Activated CD8-positive, alpha-beta T cell treated with anti-CD3 and anti-CD28 coated beads for 36 hours (primary cell): ENCODE data around the gene LFNG. TPM values are rescaled to one million over a fixed set of nuclear protein-coding genes. Genes with fewer than 3 reads are reported as not detected.

Source experiments
- ATAC-seq: fragments of 200-7000 bp; cut with Tn5 transposase; one replicate; pipeline ENCODE4 v1.10.0; 2021; ENCODE audit warnings: mild to moderate bottlenecking, moderate library complexity
- CTCF ChIA-PET: fragments of 350-600 bp; sonication (Branson Sonifier 250); formaldehyde crosslinking; loops from one replicate; lab custom pipeline; 2021; ENCODE audit warnings: antibody characterized with exemption; lab: Charles Lee
- POLR2A ChIA-PET: fragments of 350-600 bp; sonication (Branson Sonifier 250); formaldehyde crosslinking; loops from one replicate; lab custom pipeline; 2021; ENCODE audit warnings: antibody characterized with exemption; lab: Charles Lee
- DNase-seq: peaks from one replicate; pipeline ENCODE4 v3.0.0-alpha.2; 2020
- H3K27ac Mint-ChIP-seq: one replicate; pipeline ENCODE4 v1.8.0; 2021; ENCODE audit warnings: mild to moderate bottlenecking, mixed read lengths
- H3K27me3 Mint-ChIP-seq: one replicate; pipeline ENCODE4 v1.8.0; 2021; ENCODE audit warnings: mixed read lengths
- H3K36me3 Mint-ChIP-seq: one replicate; pipeline ENCODE4 v1.8.0; 2021; ENCODE audit warnings: low read depth, mixed read lengths
- H3K4me1 Mint-ChIP-seq: one replicate; pipeline ENCODE4 v1.8.0; 2021; ENCODE audit warnings: low read depth, mixed read lengths
- H3K4me3 Mint-ChIP-seq: one replicate; pipeline ENCODE4 v1.8.0; 2021; ENCODE audit warnings: mild to moderate bottlenecking, moderate library complexity, mixed read lengths
- H3K9me3 Mint-ChIP-seq: one replicate; pipeline ENCODE4 v1.8.0; 2021; ENCODE audit warnings: mixed read lengths
- CTCF ChIP-seq: fragments of 200-600 bp; IDR thresholded peaks from one replicate; pipeline ENCODE4 v1.8.0; 2022; ENCODE audit warnings: antibody characterized with exemption, mild to moderate bottlenecking
- intact Hi-C: fragments of 100-400 bp; cut with micrococcal nuclease; formaldehyde crosslinking; loops from one replicate; pipeline ENCODE4 v1.10.0; 2022
- total RNA-seq, 2 experiments: library from RNA; stranded (reverse); gene quantifications; one replicate each; pipeline ENCODE4 v1.2.3, GENCODE V29; 2021

Gene LFNG
- total RNA-seq, 2 experiments from 2014 or later, result 50.6 TPM

- ChIA-PET CTCF (interaction anchor here (0.6 to 1.1 kb wide), 2 partner anchors 18 to 72 kb away, joined by 3 to 4 read pairs; no protein-coding TSS in a partner anchor), POLR2A (interaction anchor here (0.8 to 2.5 kb wide), 7 partner anchors 10 to 71 kb away, joined by 3 to 8 read pairs (median 4); no protein-coding TSS in a partner anchor)
- Mint-ChIP-seq H3K9me3 (no peaks in the 10 kb centered on the region), H3K4me3 (no peak overlapping the region), H3K27me3 (no peaks in the 10 kb centered on the region), H3K36me3 (peaks cover 6% of the 10 kb centered on the region), H3K4me1 (no peaks in the 10 kb centered on the region), H3K27ac (no peak overlapping the region)
- TF ChIP-seq CTCF, result no peak
- intact Hi-C loops, result no loop called here
- peak; percentile 29 for ATAC-seq
- no peak for DNase-seq
Measured at GRCh38 chr7:2540641-2541051, 21.1 kb downstream of the LFNG start.

- no peak overlapping the region for H3K4me3 Mint-ChIP-seq
- TF ChIP-seq CTCF, result no peak
- intact Hi-C loops, result no loop called here
- ChIA-PET POLR2A (interaction anchor here (0.6 to 2.5 kb wide), 4 partner anchors 11 to 22 kb away, joined by 3 to 8 read pairs (median 3); no protein-coding TSS in a partner anchor), CTCF (no interaction called here)
- no peak overlapping the region for H3K27ac Mint-ChIP-seq
- H3K36me3 Mint-ChIP-seq, result peaks cover 9% of the 10 kb centered on the region
- H3K27me3 Mint-ChIP-seq, result no peaks in the 10 kb centered on the region
- no peaks in the 10 kb centered on the region for H3K9me3 Mint-ChIP-seq
- ATAC-seq (no peak), DNase-seq (no peak)
- no peaks in the 10 kb centered on the region for H3K4me1 Mint-ChIP-seq
Measured at GRCh38 chr7:2541291-2542010, 21.9 kb downstream of the LFNG start.

GRCh38 chr7:2542011-2542915, 22.7 kb downstream of the LFNG start:
- H3K9me3 Mint-ChIP-seq, result no peaks in the 10 kb centered on the region
- no peak overlapping the region for H3K4me3 Mint-ChIP-seq
- H3K36me3 Mint-ChIP-seq, result peaks cover 12% of the 10 kb centered on the region
- intact Hi-C loops, result no loop called here
- TF ChIP-seq CTCF, result no peak
- no peaks in the 10 kb centered on the region for H3K27me3 Mint-ChIP-seq
- ChIA-PET POLR2A (interaction anchor here (0.6 to 1.9 kb wide), 4 partner anchors 12 to 21 kb away, joined by 3 to 6 read pairs (median 3); partner anchors contain the start of gene BRAT1), CTCF (no interaction called here)
- no peak for DNase-seq
- no peaks in the 10 kb centered on the region for H3K4me1 Mint-ChIP-seq
- no peak overlapping the region for H3K27ac Mint-ChIP-seq
- no peak for ATAC-seq

GRCh38 chr7:2542916-2543871, 23.6 kb downstream of the LFNG start:
- Mint-ChIP-seq H3K4me1 (no peaks in the 10 kb centered on the region), H3K4me3 (no peak overlapping the region), H3K27ac (no peak overlapping the region), H3K36me3 (peaks cover 18% of the 10 kb centered on the region), H3K9me3 (no peaks in the 10 kb centered on the region), H3K27me3 (no peaks in the 10 kb centered on the region)
- DNase-seq (no peak), ATAC-seq (no peak)
- intact Hi-C loops, result no loop called here
- CTCF ChIA-PET, result no interaction called here
- POLR2A ChIA-PET, result interaction anchor here (0.9 to 1.9 kb wide), 2 partner anchors 13 to 14 kb away, joined by 3 to 6 read pairs; partner anchors contain the start of gene BRAT1
- TF ChIP-seq CTCF, result no peak
